Pancreas (tissue), 10 donors: ENCODE data around the gene CYTIP. TPM values are rescaled to one million over a fixed set of nuclear protein-coding genes. Genes with fewer than 3 reads are reported as not detected.

ENCODE experiments used
- ATAC-seq, 4 donors: fragments of 200-7000 bp; cut with Tn5 transposase; one replicate each; pipeline versions ENCODE4 v1.8.0 to v1.9.1; 2020; ENCODE audit warnings: mild to moderate bottlenecking in 4 of 4, moderate library complexity in 4 of 4
- DNase-seq, 6 donors: peaks; one replicate each; pipeline ENCODE4 v3.0.0-alpha.2; 2020
- FAIRE-seq: peaks from 2 replicates; lab custom pipeline; 2012; peaks lifted over from hg19 to GRCh38; lab: Jason Lieb, UNC
- H3K27ac ChIP-seq, 4 donors: fragments of 200-600 bp; sonication (generic); 1 replicate in 3 of 4; 2 replicates in 1 of 4; pipeline versions ENCODE4 v1.5.0 to v1.8.0; 2020
- H3K27me3 ChIP-seq, 4 donors: fragments of 200-600 bp; one replicate each; pipeline ENCODE4 v1.8.0; 2021
- H3K36me3 ChIP-seq, 3 donors: fragments of 200-600 bp; sonication (generic) in 1 of 3; one replicate each; pipeline versions ENCODE4 v1.5.0 to v1.8.0; 2020 to 2021
- H3K4me1 ChIP-seq, 3 donors: fragments of 200-600 bp; one replicate each; pipeline ENCODE4 v1.8.0; 2021
- H3K4me3 ChIP-seq, 4 donors: fragments of 200-600 bp; sonication (generic) in 2 of 4; one replicate each; pipeline versions ENCODE4 v1.5.0 to v1.8.0; 2020 to 2021
- H3K9me3 ChIP-seq, 4 donors: fragments of 200-600 bp; one replicate each; pipeline ENCODE4 v1.8.0; 2021
- CTCF ChIP-seq, 4 donors: fragments of 200-600 bp; sonication (generic) in 3 of 4; IDR thresholded peaks; one replicate each; pipeline versions ENCODE4 v1.5.0 to v1.8.0; 2021; ENCODE audit warnings: antibody characterized with exemption in 4 of 4
- WGBS, 2 donors: extraction: QIAGEN DNeasy Blood & Tissue Kit; methylation state at CpG; one replicate each; pipeline ENCODE4 v1.1.7; 2013; 5-methylcytosine and 5-hydroxymethylcytosine counted together
- intact Hi-C, 3 donors: fragments of 100-400 bp; cut with DNase I; formaldehyde crosslinking; loops; one replicate each; pipeline versions ENCODE4 v1.11.1 to v1.14.2; 2022
- polyA plus RNA-seq, 2 donors: library from polyadenylated mRNA; stranded (reverse); fragments of 200-250 nt; gene quantifications; one replicate each; pipeline ENCODE4 v1.2.3, GENCODE V29; 2013
- total RNA-seq, 6 donors: library from RNA; stranded (reverse); fragmentation: NEBNext Ultra II Directional in 4 of 6; extraction: Animal tissue kit (Norgen Biotek cat#: 25700) in 4 of 6; gene quantifications; one replicate each; pipeline versions ENCODE4 v1.2.1 to v1.2.4, GENCODE V29; 2021 to 2023
- donor health status: healthy with polysubstance abuse.
- donor health status: DM: no; HTN: no; CAD: no; lungs with moderate emphysema.
- donor health status: DM: no; HTN: no; CAD: no.
- donor health status: control.
- donor health status: control.
- donor health status: Bipolar disorder and iron deficiency.
- donor health status: DM: yes; HTN: yes; CAD: no.
- donor health status: DM: no; HTN: no; CAD: no.
- donor health status: DM: no; HTN: no; CAD: no.
- donor health status: DM: yes; HTN: yes; CAD: no.

Gene CYTIP
- total and polyA plus RNA-seq, 8 donors, result 0.47 to 6.4 (median 2.7) TPM

GRCh38 chr2:157473581-157473980 is 29.7 kb upstream of the CYTIP start:
- no peak for ATAC-seq
- intact Hi-C loops, result no loop called here

GRCh38 chr2:157471078-157471477 is 27.2 kb upstream of the CYTIP start:
- intact Hi-C loops, result no loop called here
- Histone ChIP-seq H3K27me3 (no peaks in the 10 kb centered on the region), H3K27ac (no peak overlapping the region), H3K9me3 (no peaks in the 10 kb centered on the region), H3K36me3 (no peaks in the 10 kb centered on the region), H3K4me1 (peaks cover 0 to 7% (median 7%) of the 10 kb centered on the region in 3 donors), H3K4me3 (no peak overlapping the region)
- FAIRE-seq, result no peak
- 93 to 95% methylated on average over 3 of the region's 3 CpGs for WGBS, 2 donors
- no peak for TF ChIP-seq CTCF (IDR thresholded peaks at IDR 0.05)
- ATAC-seq, result no peak
- no peak for DNase-seq

More at GRCh38 chr2:157473581-157473980, 29.7 kb upstream of the CYTIP start:
- no peak for FAIRE-seq
- Histone ChIP-seq H3K4me1 (peaks cover 0 to 7% (median under 1%) of the 10 kb centered on the region in 3 donors), H3K36me3 (no peaks in the 10 kb centered on the region), H3K27me3 (no peaks in the 10 kb centered on the region), H3K4me3 (no peak overlapping the region), H3K9me3 (no peaks in the 10 kb centered on the region), H3K27ac (no peak overlapping the region)
- TF ChIP-seq CTCF (IDR thresholded peaks at IDR 0.05), result no peak
- no peak for DNase-seq

- Histone ChIP-seq H3K27me3 (no peaks in the 10 kb centered on the region), H3K36me3 (no peaks in the 10 kb centered on the region), H3K4me1 (peaks cover 0 to 7% (median 7%) of the 10 kb centered on the region in 3 donors), H3K4me3 (no peak overlapping the region), H3K27ac (no peak overlapping the region), H3K9me3 (no peaks in the 10 kb centered on the region)
- intact Hi-C loops, result no loop called here
- DNase-seq (no peak), ATAC-seq (no peak), FAIRE-seq (no peak)
- no peak for TF ChIP-seq CTCF (IDR thresholded peaks at IDR 0.05)
Measured at GRCh38 chr2:157470321-157470720, 26.4 kb upstream of the CYTIP start.

- Histone ChIP-seq H3K4me3 (no peak overlapping the region), H3K9me3 (no peaks in the 10 kb centered on the region), H3K4me1 (peaks cover 0 to 7% (median 7%) of the 10 kb centered on the region in 3 donors), H3K27me3 (no peaks in the 10 kb centered on the region), H3K36me3 (no peaks in the 10 kb centered on the region), H3K27ac (no peak overlapping the region)
- TF ChIP-seq CTCF (IDR thresholded peaks at IDR 0.05), result no peak
- DNase-seq (no peak), ATAC-seq (no peak), FAIRE-seq (no peak)
- 83 to 90% methylated on average over 1 of the region's 1 CpG for WGBS, 2 donors
- intact Hi-C loops, result no loop called here
Measured at GRCh38 chr2:157469726-157470125, 25.8 kb upstream of the CYTIP start.

- H3K27me3 ChIP-seq, result no peaks in the 10 kb centered on the region
- no peak overlapping the region for H3K4me3 ChIP-seq
- no peak for DNase-seq
- no peak for FAIRE-seq
- intact Hi-C loops, result no loop called here
- H3K27ac ChIP-seq, result peak overlapping the region in 2 of 4 donors; percentile 53 to 78
- no peaks in the 10 kb centered on the region for H3K36me3 ChIP-seq
- ATAC-seq, result peak in 3 of 4 donors; percentile 39 to 79 (median 76)
- no peaks in the 10 kb centered on the region for H3K9me3 ChIP-seq
- H3K4me1 ChIP-seq, result peaks cover 0 to 7% (median 7%) of the 10 kb centered on the region in 3 donors
- 52 to 56% methylated on average over 8 of the region's 8 CpGs for WGBS, 2 donors
- no peak for TF ChIP-seq CTCF (IDR thresholded peaks at IDR 0.05)
Measured at GRCh38 chr2:157468931-157469708, 25.2 kb upstream of the CYTIP start.
